ENCODE data around the gene PMEPA1.

PMEPA1 gene

DNA sequence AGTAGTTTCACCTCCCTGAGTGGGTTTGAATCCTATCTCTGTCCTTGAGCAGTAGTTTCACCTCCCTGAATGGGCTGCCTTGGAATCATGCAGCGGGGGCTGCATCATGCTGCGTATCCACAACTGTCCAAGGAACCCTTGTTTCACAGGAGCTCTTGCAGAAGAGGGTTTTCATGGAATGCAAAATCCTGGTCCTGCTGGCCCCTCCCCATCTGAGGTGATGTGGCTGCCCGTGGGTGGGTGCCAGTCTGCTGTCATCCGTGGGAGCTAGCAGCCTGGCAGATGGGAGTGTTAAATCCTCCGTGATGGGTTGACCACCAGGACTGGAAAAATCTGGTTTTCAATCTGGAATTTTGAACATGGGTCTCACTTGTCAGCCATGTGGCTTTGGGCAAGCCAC, 111.3 kb downstream of the PMEPA1 start:
- no peak overlapping the region for H3K4me3 ChIP-seq (ENCODE audit: low read depth, low read length)
- no peak for DNase-seq
- H3K27ac ChIP-seq, result no peak overlapping the region
- H3K9me3 ChIP-seq (ENCODE audit: severe bottlenecking), result no peaks in the 10 kb centered on the region
- TF ChIP-seq, protein P1, sequence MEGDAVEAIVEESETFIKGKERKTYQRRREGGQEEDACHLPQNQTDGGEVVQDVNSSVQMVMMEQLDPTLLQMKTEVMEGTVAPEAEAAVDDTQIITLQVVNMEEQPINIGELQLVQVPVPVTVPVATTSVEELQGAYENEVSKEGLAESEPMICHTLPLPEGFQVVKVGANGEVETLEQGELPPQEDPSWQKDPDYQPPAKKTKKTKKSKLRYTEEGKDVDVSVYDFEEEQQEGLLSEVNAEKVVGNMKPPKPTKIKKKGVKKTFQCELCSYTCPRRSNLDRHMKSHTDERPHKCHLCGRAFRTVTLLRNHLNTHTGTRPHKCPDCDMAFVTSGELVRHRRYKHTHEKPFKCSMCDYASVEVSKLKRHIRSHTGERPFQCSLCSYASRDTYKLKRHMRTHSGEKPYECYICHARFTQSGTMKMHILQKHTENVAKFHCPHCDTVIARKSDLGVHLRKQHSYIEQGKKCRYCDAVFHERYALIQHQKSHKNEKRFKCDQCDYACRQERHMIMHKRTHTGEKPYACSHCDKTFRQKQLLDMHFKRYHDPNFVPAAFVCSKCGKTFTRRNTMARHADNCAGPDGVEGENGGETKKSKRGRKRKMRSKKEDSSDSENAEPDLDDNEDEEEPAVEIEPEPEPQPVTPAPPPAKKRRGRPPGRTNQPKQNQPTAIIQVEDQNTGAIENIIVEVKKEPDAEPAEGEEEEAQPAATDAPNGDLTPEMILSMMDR (IDR thresholded peaks at IDR 0.05; ENCODE audit: low read depth, low read length), result no peak
- no peaks in the 10 kb centered on the region for H3K27me3 ChIP-seq (ENCODE audit: insufficient read depth, low read depth, severe bottlenecking)
- H3K36me3 ChIP-seq, result no peaks in the 10 kb centered on the region
